MM.1S (cell line): ENCODE data around the gene SLC25A25.

Source experiments
- CTCF ChIP-seq: fragments of 300-600 bp; sonication (generic); IDR thresholded peaks from 2 replicates; pipeline ENCODE4 v1.5.1; 2016; ENCODE audit warnings: antibody characterized with exemption, low read length, mixed read lengths
- EZH2 ChIP-seq: fragments of 300-600 bp; sonication (generic); optimal IDR thresholded peaks from 2 replicates; pipeline ENCODE3; 2017; ENCODE audit warnings: low read depth, mild to moderate bottlenecking, antibody characterized with exemption, low read length, mixed read lengths
- EZH2phosphoT487 ChIP-seq: fragments of 300-600 bp; sonication (generic); IDR thresholded peaks from 2 replicates; pipeline ENCODE4 v1.6.1; 2018; ENCODE audit warnings: antibody characterized with exemption, low read length

- TF ChIP-seq CTCF (no peak), EZH2phosphoT487 (no peak), EZH2 (no peak)
These were observed 76.5 kb downstream of the SLC25A25 start for GRCh38 chr9:128144239-128145181.
